ENCODE measurements around the gene SPDYC. TPM values are rescaled to one million over a fixed set of nuclear protein-coding genes. Genes with fewer than 3 reads are reported as not detected.

Gene SPDYC
- total and polyA plus RNA-seq, 9 of the 15 experiments (the other 6 are each of a cell fraction or from before 2014, with no cell fraction given), result 4.4 to 18.8 (median 9.2) TPM

GRCh38 chr11:65127473-65128181, 42.4 kb upstream of the SPDYC start (continued):
- TF ChIP-seq E2F8 (IDR thresholded peaks at IDR 0.05; ENCODE audit: low read depth, partially characterized antibody) (peak; percentile 16), SPI1 (IDR thresholded peaks at IDR 0.05; ENCODE audit: borderline replicate concordance, low read depth, low read length) (0 out of 2 replicates have a peak, but pooled peaks have one; percentile 10), MCM7 (IDR thresholded peaks at IDR 0.05) (no peak), ZFP1 (CRISPR knock-in tag; IDR thresholded peaks at IDR 0.05) (no peak), RUNX1 (IDR thresholded peaks at IDR 0.05; ENCODE audit: low read depth) (no peak), ZFP91 (CRISPR knock-in tag; IDR thresholded peaks at IDR 0.05) (no peak), UBTF (IDR thresholded peaks at IDR 0.05; ENCODE audit: borderline replicate concordance in 1 of 2, low read depth in 2 of 2, low read length in 2 of 2) (no peak), SMAD1 (IDR thresholded peaks at IDR 0.05; ENCODE audit: low read depth, low read length, partially characterized antibody) (no peak), KDM5B (IDR thresholded peaks at IDR 0.05; ENCODE audit: insufficient replicate concordance, low read depth, low read length) (no peak), SMARCA5 (IDR thresholded peaks at IDR 0.05) (no peak), ZNF551 (CRISPR knock-in tag; IDR thresholded peaks at IDR 0.05) (no peak), ZBTB8A (IDR thresholded peaks at IDR 0.05; ENCODE audit: partially characterized antibody) (no peak), POLR2B (IDR thresholded peaks at IDR 0.05; ENCODE audit: low read depth, partially characterized antibody) (peak; percentile 23), HNRNPLL (IDR thresholded peaks at IDR 0.05; ENCODE audit: low read depth, low read length, poor library complexity, severe bottlenecking) (no peak), NFIC (IDR thresholded peaks at IDR 0.05) (no peak), FOXJ2 (tag; IDR thresholded peaks at IDR 0.05) (no peak), TAF1 (IDR thresholded peaks at IDR 0.05; ENCODE audit: control insufficient read depth, extremely low read depth, insufficient read depth, low read length, severe bottlenecking) (no peak), ATF2 (CRISPR knock-in tag; IDR thresholded peaks at IDR 0.05) (no peak)
